Mesendoderm (in vitro differentiated cells): ENCODE results near the gene TNS3.

Source experiments
- DNase-seq: peaks from one replicate; pipeline ENCODE4 v3.0.0; 2013
- H2AK5ac ChIP-seq: 2 replicates; pipeline ENCODE4 v1.6.1; 2013; ENCODE audit warnings: low read length, inconsistent platforms
- H2BK120ac ChIP-seq: 2 replicates; pipeline ENCODE4 v1.6.1; 2013; ENCODE audit warnings: low read depth, mild to moderate bottlenecking, low read length, moderate library complexity, mixed read lengths
- H2BK15ac ChIP-seq: replicated peaks from 2 replicates; pipeline ENCODE4 v1.6.1; 2013; ENCODE audit warnings: low read depth, mild to moderate bottlenecking, moderate library complexity
- H2BK5ac ChIP-seq: 2 replicates; pipeline ENCODE4 v1.6.1; 2013; ENCODE audit warnings: low read length, inconsistent platforms
- H3K18ac ChIP-seq: 2 replicates; pipeline ENCODE4 v1.6.1; 2013; ENCODE audit warnings: mild to moderate bottlenecking, low read length, mixed read lengths
- H3K23ac ChIP-seq: one replicate; pipeline ENCODE4 v1.6.1; 2013; ENCODE audit warnings: low read length
- H3K27ac ChIP-seq: 2 replicates; pipeline ENCODE4 v1.5.1; 2013; ENCODE audit warnings: low read depth, mild to moderate bottlenecking, inconsistent platforms, low read length, moderate library complexity
- H3K27me3 ChIP-seq: 2 replicates; pipeline ENCODE4 v1.6.1; 2013; ENCODE audit warnings: low read length, control low read depth, mild to moderate bottlenecking, inconsistent platforms; ENCODE audit not compliant: insufficient read depth, poor library complexity
- H3K36me3 ChIP-seq: 2 replicates; pipeline ENCODE4 v1.6.1; 2013; ENCODE audit warnings: low read length, inconsistent platforms; ENCODE audit not compliant: control insufficient read depth, insufficient read depth
- H3K4ac ChIP-seq: one replicate; pipeline ENCODE4 v1.6.1; 2013; ENCODE audit warnings: low read depth, mild to moderate bottlenecking, low read length, moderate library complexity
- H3K4me1 ChIP-seq: 2 replicates; pipeline ENCODE4 v1.6.1; 2013; ENCODE audit warnings: low read depth, low read length, inconsistent platforms; ENCODE audit not compliant: control insufficient read depth
- H3K4me2 ChIP-seq: 2 replicates; pipeline ENCODE4 v1.6.1; 2013; ENCODE audit warnings: low read length
- H3K4me3 ChIP-seq: 2 replicates; pipeline ENCODE4 v1.5.1; 2013; ENCODE audit warnings: mild to moderate bottlenecking, low read length
- H3K56ac ChIP-seq: one replicate; pipeline ENCODE4 v1.6.1; 2013; ENCODE audit warnings: low read length
- H3K79me1 ChIP-seq: 2 replicates; pipeline ENCODE4 v1.6.1; 2013; ENCODE audit warnings: low read length, inconsistent platforms
- H3K79me2 ChIP-seq: 2 replicates; pipeline ENCODE4 v1.6.1; 2013; ENCODE audit warnings: mild to moderate bottlenecking, low read length; ENCODE audit not compliant: control insufficient read depth, insufficient read depth
- H3K9ac ChIP-seq: 2 replicates; pipeline ENCODE4 v1.6.1; 2013; ENCODE audit warnings: low read length, inconsistent platforms
- H4K5ac ChIP-seq: one replicate; pipeline ENCODE4 v1.6.1; 2013; ENCODE audit warnings: low read length
- H4K8ac ChIP-seq: one replicate; pipeline ENCODE4 v1.6.1; 2013; ENCODE audit warnings: low read depth, mild to moderate bottlenecking, control low read depth, low read length, moderate library complexity
- WGBS: extraction: QIAGEN DNeasy Blood & Tissue Kit; methylation state at CpG from one replicate; pipeline ENCODE4 v1.1.7; 2013; ENCODE audit warnings: low lambda C conversion rate, missing lambda C conversion rate; ENCODE audit not compliant: insufficient coverage; ENCODE audit errors: extremely low coverage; 5-methylcytosine and 5-hydroxymethylcytosine counted together

The TNS3 gene

DNA sequence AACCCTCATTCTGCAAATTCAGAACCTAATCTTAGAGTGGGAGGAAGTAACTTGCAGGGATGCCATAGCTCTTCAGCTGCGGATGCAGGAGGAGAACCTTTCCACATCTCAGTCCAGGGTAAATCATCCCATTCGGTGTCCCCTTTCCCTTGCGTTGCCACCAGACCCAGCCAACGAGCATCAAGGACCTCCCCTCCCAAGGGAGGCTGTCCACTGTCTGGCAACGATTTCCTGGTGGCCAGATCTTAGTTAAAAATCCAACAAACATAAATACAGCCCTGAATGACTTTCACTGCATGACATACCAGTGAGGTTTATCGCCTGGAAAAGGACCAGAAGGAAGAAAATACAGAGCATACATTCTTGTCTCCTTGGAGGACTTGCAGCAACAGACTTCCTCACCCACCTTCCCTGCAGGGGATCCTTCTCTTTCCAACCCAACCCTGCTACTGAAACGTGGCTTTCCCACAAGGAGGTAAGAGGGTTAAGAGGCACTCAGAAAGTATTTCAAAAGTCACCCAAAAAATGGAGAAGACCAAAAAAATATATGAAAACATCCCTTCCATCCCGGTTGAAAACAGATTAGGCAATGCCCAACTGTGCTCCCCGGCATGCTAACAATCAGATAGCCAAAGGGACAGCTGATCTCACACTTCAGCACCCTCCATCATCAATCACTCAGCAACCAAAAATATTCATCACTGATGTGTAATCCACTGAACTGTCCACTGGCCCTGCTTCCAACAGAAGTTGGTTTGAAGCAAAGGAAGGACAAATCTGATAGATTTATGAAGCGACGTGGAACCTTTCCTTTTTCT lies 206.6 kb downstream of the TNS3 start:
- no peaks in the 10 kb centered on the region for H3K79me2 ChIP-seq
- DNase-seq: no peak
- H2BK5ac ChIP-seq: no peak overlapping the region
- no peaks in the 10 kb centered on the region for H3K79me1 ChIP-seq
- H2BK15ac ChIP-seq: no peak overlapping the region
- H3K4me3 ChIP-seq: no peak overlapping the region
- H3K27me3 ChIP-seq: no peaks in the 10 kb centered on the region
- H3K36me3 ChIP-seq: no peaks in the 10 kb centered on the region
- no peak overlapping the region for H4K8ac ChIP-seq
- no peak overlapping the region for H4K5ac ChIP-seq
- H3K4ac ChIP-seq: no peak overlapping the region
- WGBS: no CpG with 5 or more reads among the region's 11 CpGs
- H2AK5ac ChIP-seq: no peak overlapping the region
- no peak overlapping the region for H3K9ac ChIP-seq
- H3K56ac ChIP-seq: no peak overlapping the region
- H2BK120ac ChIP-seq: no peak overlapping the region
- H3K4me2 ChIP-seq: no peak overlapping the region
- H3K27ac ChIP-seq: no peak overlapping the region
- no peak overlapping the region for H3K23ac ChIP-seq
- H3K4me1 ChIP-seq: peaks cover 7% of the 10 kb centered on the region
- no peak overlapping the region for H3K18ac ChIP-seq

DNA sequence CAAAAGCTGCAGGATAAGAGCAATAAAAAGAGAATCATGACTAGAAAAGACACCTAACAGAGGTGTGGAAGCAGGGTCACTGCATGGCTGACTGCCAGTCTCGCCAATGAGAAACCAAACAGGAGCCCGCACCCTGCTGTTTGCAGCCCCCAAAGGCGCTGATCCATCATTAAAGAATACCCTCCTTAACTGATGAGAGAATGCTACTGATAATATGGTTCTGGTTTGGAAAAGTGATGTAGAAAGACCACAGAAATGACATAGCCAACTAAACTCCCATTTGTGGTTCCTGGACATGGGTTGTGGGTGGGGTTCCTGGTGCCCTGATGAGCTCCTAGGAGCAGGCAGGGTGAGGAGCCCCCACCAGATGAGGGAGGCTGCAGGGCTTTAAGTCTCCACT lies 207.4 kb downstream of the TNS3 start:
- H3K23ac ChIP-seq: no peak overlapping the region
- no CpG with 5 or more reads among the region's 3 CpGs for WGBS
- H3K79me2 ChIP-seq: no peaks in the 10 kb centered on the region
- H3K56ac ChIP-seq: no peak overlapping the region
- H3K4me2 ChIP-seq: no peak overlapping the region
- H3K4me1 ChIP-seq: peaks cover 3% of the 10 kb centered on the region
- no peak overlapping the region for H3K9ac ChIP-seq
- H4K8ac ChIP-seq: no peak overlapping the region
- no peaks in the 10 kb centered on the region for H3K79me1 ChIP-seq
- H3K27me3 ChIP-seq: no peaks in the 10 kb centered on the region
- H2AK5ac ChIP-seq: no peak overlapping the region
- H2BK15ac ChIP-seq: no peak overlapping the region
- H3K18ac ChIP-seq: no peak overlapping the region
- H3K4ac ChIP-seq: no peak overlapping the region
- no peak overlapping the region for H4K5ac ChIP-seq
- no peak overlapping the region for H3K27ac ChIP-seq
- H2BK5ac ChIP-seq: no peak overlapping the region
- no peak for DNase-seq
- no peak overlapping the region for H2BK120ac ChIP-seq
- H3K4me3 ChIP-seq: no peak overlapping the region
- no peaks in the 10 kb centered on the region for H3K36me3 ChIP-seq

DNA sequence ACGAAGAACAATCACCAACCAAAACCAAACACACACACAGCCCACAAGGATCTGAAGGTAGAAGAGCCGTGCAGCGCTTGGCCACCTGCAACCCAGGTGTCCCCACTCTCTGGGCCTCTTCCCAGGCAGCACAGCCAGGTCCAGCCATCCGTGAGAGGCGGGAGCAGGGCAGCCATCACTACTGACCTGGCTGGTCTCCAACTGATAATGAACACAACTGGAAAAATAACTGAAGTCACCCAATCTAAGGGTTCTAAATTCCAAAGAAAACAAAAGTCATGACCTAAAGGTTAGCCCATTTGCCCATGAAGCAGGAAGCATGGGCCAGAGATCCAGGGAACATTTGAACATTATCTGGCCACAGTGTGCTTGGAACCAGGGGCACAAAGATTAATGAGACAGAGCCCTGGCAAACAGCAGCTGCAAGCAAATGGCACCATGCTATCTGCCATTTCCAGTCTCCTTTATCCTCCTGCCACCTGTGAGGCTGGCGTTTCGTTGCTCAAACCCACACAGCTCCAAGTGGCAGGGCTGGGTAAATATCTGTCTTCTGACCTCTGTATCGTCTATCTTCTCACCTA lies 207.9 kb downstream of the TNS3 start:
- H4K5ac ChIP-seq: no peak overlapping the region
- no peaks in the 10 kb centered on the region for H3K79me1 ChIP-seq
- H2AK5ac ChIP-seq: no peak overlapping the region
- no peak overlapping the region for H3K23ac ChIP-seq
- H3K18ac ChIP-seq: no peak overlapping the region
- no peak overlapping the region for H3K56ac ChIP-seq
- no peak overlapping the region for H4K8ac ChIP-seq
- no peak overlapping the region for H3K4me3 ChIP-seq
- DNase-seq: no peak
- no peak overlapping the region for H3K9ac ChIP-seq
- H2BK15ac ChIP-seq: no peak overlapping the region
- H3K36me3 ChIP-seq: no peaks in the 10 kb centered on the region
- no CpG with 5 or more reads among the region's 8 CpGs for WGBS
- H3K4ac ChIP-seq: no peak overlapping the region
- H2BK5ac ChIP-seq: no peak overlapping the region
- H3K4me1 ChIP-seq: peaks cover 3% of the 10 kb centered on the region
- no peak overlapping the region for H3K27ac ChIP-seq
- no peaks in the 10 kb centered on the region for H3K27me3 ChIP-seq
- no peak overlapping the region for H3K4me2 ChIP-seq
- no peaks in the 10 kb centered on the region for H3K79me2 ChIP-seq
- H2BK120ac ChIP-seq: no peak overlapping the region

DNA sequence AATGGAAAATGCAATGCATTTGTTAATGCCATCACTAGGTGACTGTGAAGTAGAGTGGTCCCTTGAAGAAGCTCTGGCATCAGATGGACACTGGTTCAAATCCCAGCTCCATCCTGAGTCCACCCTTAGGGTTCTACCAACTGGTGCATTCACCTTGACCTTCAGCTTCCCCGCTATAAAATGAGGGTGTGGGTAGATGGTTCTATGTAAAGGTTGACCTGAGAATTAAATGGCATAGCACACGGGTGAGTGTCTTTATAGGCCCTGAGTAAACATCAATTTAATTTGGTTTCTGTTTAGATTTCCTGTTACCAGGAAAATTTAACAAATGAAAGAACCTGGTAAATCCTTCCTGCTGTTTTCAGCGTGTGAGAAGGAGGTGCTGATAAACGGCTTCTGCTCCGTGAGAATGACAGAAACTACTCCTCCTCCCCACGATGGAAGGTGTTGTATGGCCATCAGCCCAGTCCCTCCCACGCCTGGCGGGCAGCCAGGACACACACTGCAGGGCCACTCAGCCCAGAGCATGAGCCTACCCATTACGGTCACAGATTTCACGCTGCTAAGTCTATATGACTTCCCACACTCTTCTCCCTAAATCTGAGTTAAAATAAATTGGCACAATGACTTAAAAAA lies 210.1 kb downstream of the TNS3 start:
- H3K79me2 ChIP-seq: no peaks in the 10 kb centered on the region
- no peak overlapping the region for H3K4me2 ChIP-seq
- H3K18ac ChIP-seq: no peak overlapping the region
- peak; percentile 60 for DNase-seq
- no peak overlapping the region for H3K9ac ChIP-seq
- no CpG with 5 or more reads among the region's 10 CpGs for WGBS
- no peaks in the 10 kb centered on the region for H3K36me3 ChIP-seq
- H3K27me3 ChIP-seq: no peaks in the 10 kb centered on the region
- H3K79me1 ChIP-seq: no peaks in the 10 kb centered on the region
- no peak overlapping the region for H3K56ac ChIP-seq
- H4K8ac ChIP-seq: no peak overlapping the region
- no peak overlapping the region for H2BK15ac ChIP-seq
- H2BK120ac ChIP-seq: no peak overlapping the region
- no peak overlapping the region for H3K4ac ChIP-seq
- no peak overlapping the region for H3K4me3 ChIP-seq
- no peak overlapping the region for H3K23ac ChIP-seq
- H2AK5ac ChIP-seq: no peak overlapping the region
- no peak overlapping the region for H3K27ac ChIP-seq
- peaks cover 3% of the 10 kb centered on the region for H3K4me1 ChIP-seq
- no peak overlapping the region for H4K5ac ChIP-seq
- no peak overlapping the region for H2BK5ac ChIP-seq

DNA sequence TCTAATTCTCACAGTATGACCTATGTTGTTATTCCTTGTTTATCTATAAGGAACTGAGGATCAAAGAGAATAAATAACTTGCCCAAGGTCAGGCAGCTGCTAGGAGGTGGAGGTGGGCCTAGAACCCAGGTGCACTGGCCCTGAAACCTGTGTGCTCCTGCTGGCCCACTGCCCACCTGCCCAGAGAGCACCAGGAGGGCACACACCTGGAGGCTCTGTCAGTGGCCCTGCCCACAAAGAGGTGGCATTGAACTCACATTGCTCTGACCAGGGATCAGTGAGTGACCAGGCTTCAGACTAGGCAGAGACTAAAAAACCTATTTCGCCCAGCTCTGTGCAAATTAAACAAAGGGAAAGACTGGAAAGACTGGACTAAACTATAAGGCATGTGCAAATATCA lies 210.6 kb downstream of the TNS3 start:
- Histone ChIP-seq H3K27me3 (no peaks in the 10 kb centered on the region), H3K9ac (no peak overlapping the region), H3K56ac (no peak overlapping the region), H2BK15ac (no peak overlapping the region), H3K36me3 (no peaks in the 10 kb centered on the region), H3K18ac (no peak overlapping the region), H2AK5ac (no peak overlapping the region), H3K27ac (no peak overlapping the region), H4K8ac (no peak overlapping the region), H3K4me3 (no peak overlapping the region), H2BK5ac (no peak overlapping the region), H3K79me1 (no peaks in the 10 kb centered on the region), H3K23ac (no peak overlapping the region), H2BK120ac (no peak overlapping the region), H3K4me2 (no peak overlapping the region), H3K4ac (no peak overlapping the region), H3K79me2 (no peaks in the 10 kb centered on the region), H3K4me1 (peaks cover 3% of the 10 kb centered on the region), H4K5ac (no peak overlapping the region)
- no peak for DNase-seq
- no CpG with 5 or more reads among the region's 1 CpG for WGBS
